Limb (tissue), 2 donors: ENCODE results near the gene WDR43.

Experiments
- DNase-seq, 2 donors: peaks; one replicate each; pipeline ENCODE4 v3.0.0-alpha.2; 2016; ENCODE audit errors: extremely low spot score in 2 of 2

WDR43 gene

DNA sequence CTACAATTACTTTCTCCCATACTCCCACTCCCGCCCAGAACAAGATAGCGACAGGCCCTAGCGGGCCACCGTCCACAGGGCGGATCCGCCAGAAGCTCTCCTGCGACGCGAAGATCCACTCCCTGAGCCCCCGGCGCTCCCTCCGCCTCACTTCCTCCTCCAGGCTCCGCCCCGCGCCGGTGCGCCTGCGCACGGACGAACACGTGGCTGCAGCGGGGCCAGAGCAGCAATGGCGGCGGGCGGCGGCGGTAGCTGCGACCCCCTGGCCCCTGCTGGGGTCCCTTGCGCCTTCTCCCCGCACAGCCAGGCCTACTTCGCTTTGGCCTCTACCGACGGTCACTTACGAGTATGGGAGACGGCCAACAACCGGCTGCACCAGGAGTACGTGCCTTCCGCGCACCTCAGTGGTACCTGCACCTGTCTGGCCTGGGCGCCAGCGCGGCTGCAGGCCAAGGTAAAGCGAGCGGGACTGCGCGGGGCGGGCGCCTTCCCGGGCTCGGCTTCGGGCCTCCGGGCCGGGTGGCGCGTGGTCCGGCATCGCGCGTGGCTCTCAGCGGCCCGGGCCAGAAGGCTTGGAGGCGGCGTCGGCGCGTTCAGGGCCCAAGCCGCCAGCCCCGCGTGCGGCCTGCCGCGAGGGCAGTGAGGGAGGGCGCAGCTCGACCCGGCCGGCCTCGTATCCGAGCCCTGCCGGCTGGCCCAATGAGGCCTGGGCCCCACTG, at the start of gene WDR43:
WDR43 (plus strand) TSS at position 198 of the 719 bp plus-strand sequence; CDS start at position 230, 32 bp downstream.
- DNase-seq = peak; percentile 98

DNA sequence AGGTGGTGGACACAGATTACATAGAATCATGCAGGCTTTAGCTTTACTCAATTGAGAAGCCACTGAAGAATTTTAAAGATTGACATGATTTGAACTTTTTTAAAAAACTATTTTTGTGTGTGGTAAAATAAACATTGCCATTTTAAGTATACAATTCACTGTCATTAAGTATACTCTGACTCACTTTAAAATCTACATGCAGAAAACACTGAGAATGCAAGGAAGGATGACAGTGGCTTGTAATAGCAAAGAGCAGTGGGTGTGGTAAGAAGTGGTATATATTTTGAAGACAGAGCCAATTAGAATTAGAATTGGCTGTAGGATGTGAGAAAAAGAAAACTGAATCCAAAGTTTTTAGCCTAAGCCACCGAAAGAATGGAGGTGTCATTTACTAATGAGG, 39.3 kb upstream of the WDR43 start:
- no peak for DNase-seq

- no peak for DNase-seq
Observed at GRCh38 chr2:28855977-28856376, 38.5 kb upstream of the WDR43 start.

- DNase-seq = no peak
Observed at GRCh38 chr2:28868611-28869010, 25.9 kb upstream of the WDR43 start.

DNA sequence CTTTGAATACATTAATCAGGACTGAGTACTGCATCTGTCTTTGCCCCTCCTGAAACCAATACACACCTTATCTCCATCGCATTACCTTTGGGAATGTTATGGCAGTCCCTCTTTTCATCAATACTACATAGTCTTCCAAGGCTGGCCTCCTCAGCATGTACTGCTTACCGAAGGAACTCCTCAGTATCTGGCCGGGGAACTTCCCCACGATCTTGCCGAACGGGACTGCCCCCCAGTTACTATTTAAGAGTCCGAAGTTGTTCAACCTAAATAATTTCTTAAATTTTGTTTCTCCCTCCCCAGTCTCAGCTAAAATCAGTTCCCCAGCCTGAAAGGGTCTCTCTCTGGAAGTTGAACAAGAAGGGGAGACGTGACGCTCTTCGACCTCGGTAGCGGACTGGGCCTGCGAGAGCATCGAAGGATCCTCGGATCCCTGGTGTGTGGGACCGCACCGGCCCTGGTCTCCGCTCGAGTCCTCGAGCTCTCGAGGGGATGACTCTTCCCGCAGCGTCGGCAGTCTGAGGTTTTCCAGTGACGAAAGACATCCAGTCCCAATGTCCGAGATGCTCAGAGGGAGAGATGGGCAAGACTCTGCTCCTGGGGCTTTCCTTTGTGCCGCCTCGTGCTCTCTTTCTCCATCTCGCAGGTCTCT, 24.8 kb upstream of the WDR43 start:
- no peak for DNase-seq

- DNase-seq = peak; percentile 96 to 98
Observed at GRCh38 chr2:28870146-28870891, 24.1 kb upstream of the WDR43 start, which contains the start of gene TRMT61B. TRMT61B (minus strand) TSS chr2:28870309; CDS start chr2:28870277, 32 bp downstream.

DNA sequence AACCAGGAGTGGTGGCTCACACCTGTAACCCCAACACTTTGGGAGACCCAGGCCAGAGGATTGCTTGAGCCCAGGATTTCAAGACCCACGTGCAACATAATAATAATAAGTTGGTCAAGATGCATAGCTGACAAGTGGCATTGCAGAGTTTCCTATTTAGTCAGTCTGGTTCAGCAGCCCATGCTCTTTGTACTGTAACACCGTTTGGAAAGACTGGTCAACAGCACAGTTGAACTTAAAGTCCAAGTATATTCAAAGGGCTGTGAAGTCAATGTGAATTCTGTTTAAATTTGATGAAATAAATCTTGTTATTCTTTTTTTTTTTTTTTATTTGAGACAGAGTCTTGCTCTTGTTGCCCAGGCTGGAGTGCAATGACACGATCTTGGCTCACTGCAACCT, 22.8 kb upstream of the WDR43 start:
- no peak for DNase-seq

DNA sequence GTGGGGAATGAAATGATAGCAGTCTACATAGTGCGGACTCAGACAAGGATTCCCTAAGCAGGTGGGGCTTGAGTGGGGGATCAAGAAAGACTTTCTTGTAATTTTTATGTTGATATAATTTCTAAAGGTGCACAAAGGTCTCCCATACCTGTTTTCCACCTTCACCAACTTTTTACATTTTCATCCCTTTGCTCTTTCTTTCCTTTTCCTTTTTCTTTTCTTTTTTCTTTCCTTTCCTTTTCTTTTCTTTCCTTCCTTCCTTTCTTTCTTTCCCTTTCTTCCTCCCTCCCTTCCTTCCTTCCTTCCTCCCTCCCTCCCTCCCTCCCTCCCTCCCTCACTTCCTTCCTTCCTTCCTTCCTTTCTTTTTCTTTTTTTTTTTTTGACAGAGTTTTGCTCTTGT, 14.3 kb upstream of the WDR43 start:
- DNase-seq = no peak

GRCh38 chr2:28893488-28893887, 979 bp upstream of the WDR43 start:
- DNase-seq = no peak

- DNase-seq = peak in 1 of 2 donors; percentile 52
Observed at GRCh38 chr2:28895189-28895893, 874 bp downstream of the WDR43 start.

DNA sequence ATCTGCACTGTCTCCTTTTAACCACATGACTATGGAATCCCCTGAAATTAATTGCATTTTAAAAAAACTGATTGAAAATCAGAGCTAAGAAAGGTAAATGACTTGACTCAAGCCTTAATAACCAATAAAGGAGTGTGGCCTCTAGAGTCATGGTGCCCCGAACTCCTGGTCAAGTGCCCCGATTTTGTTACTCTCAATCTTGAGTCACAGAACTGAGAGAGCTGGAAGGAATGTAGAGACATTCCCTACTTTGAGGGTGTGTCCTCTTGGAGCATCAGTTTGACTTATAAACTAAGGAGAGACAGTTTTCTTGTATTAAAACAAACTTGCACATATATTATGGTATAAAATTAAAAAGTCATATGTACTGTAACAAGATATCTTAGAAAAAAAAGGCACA, 2.4 kb downstream of the WDR43 start:
- DNase-seq = no peak

GRCh38 chr2:28898048-28898447, 3.6 kb downstream of the WDR43 start:
- DNase-seq = no peak

GRCh38 chr2:28901202-28901601, 6.7 kb downstream of the WDR43 start:
- no peak for DNase-seq

DNA sequence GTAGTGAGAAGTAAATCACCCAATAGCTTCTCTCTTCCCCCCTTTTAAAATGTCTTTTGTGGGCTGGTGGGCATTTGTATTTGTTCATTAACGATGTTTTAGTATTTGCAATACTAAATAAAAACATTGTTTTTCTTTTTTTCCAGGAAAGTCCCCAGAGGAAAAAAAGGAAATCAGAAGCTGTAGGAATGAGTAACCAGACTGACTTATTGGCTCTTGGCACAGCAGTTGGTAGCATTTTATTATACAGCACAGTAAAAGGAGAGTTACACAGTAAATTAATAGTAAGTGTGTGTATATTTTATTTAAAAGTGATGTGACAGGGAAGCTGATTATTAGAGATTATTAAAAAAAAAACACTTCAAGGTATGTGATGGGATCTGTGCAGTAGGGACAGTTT, 7.4 kb downstream of the WDR43 start:
- no peak for DNase-seq

- DNase-seq = no peak
Observed at GRCh38 chr2:28902584-28902983, 8.1 kb downstream of the WDR43 start.

DNA sequence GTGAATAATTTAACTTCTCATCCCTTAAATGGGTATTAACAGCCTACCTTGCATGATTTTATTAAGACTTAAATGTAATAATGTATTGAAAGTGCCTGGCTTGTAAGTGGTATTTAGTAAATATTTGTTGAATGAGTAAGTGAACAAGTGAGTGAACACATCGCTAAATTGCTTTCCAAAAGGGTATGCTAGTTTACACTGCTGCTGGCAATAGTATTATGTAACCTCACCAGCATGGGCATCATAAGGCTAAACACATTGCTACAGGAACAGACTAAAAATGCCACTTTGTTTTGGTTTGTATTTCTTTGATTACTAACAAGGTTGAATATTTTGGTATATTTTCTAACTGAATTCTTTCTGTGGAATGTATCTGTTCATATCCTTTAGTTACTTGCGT, 9.8 kb downstream of the WDR43 start:
- no peak for DNase-seq

GRCh38 chr2:28904802-28905457, 10.5 kb downstream of the WDR43 start:
- DNase-seq = no peak

DNA sequence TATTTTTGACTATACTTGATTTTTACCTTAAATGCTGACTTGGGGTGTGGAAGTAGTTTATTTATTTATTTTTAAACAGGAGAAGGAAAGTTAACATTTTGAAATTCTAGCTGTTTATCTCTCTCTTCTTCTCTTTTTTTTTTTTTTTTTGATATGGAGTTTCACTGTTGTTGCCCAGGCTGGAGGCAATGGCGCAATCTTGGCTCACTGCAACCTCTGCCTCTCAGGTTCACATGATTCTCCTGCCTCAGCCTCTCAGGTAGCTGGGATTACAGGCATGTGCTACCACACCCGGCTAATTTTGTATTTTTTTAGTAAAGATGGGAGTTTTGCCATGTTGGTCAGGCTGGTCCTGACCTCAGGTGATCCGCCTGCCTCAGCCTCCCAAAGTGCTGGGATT, 11.1 kb downstream of the WDR43 start:
- no peak for DNase-seq

GRCh38 chr2:28906376-28906775, 11.9 kb downstream of the WDR43 start:
- no peak for DNase-seq

DNA sequence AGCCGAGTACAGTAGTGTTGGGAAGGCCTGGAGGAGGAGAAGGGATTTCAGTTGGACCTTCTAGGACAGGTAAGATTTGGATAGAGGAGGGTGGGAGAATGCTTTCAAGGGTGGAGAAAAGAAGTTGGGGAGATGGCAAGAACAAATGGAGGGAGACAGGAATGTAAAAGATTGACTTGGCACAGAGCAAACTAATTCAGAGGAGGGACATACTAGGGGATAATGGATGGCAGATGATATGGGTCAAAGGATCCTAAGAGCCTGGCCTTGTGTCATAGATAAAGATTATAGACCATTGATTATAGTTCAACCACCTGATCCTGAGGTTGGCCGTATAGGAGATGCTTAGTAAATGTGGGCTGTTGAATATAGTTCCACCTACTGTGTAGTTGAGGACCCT, 12.4 kb downstream of the WDR43 start:
- no peak for DNase-seq

DNA sequence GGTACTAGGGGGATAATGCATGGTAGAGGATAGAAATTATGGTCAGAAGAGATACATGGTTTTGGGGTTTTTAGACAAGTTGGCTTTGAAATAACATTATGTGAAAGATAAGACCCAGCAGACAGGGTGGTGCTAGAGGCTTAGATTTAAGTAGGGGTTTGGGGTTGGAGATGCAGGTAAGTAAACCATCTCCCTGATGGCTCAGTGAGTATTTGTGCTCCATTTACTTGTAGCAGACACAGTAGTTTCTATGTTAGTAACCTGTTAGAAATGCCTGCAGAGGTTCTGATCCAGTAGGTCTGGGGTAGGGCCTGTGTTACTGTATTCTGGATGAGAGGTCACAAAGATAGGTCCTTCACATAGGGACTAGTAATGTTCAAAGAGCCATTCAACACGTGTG, 13.7 kb downstream of the WDR43 start:
- no peak for DNase-seq
